AG04449 (cell line): Measurements from ENCODE around the gene KRTAP12-3.

ENCODE experiments used
- CTCF ChIA-PET: fragments of 350-600 bp; formaldehyde crosslinking; extraction: SDS; loops from one replicate; lab custom pipeline; 2021; ENCODE audit warnings: antibody characterized with exemption; lab: Yijun Ruan, JAX
- POLR2A ChIA-PET: fragments of 400-600, 350-600 bp; formaldehyde crosslinking; extraction: SDS; loops from one replicate; lab custom pipeline; 2020; ENCODE audit warnings: antibody characterized with exemption, inconsistent platforms; lab: Yijun Ruan, JAX
- DNase-seq: peaks from one replicate; pipeline ENCODE4 v3.0.0-alpha.2; 2010; ENCODE audit warnings: low read depth, low spot score
- H3K4me3 ChIP-seq: 2 replicates; pipeline ENCODE4 v1.5.1; 2011; ENCODE audit warnings: low read depth, mild to moderate bottlenecking, control low read depth, low read length
- TF ChIP-seq, protein P1 (sequence below): IDR thresholded peaks from one replicate; pipeline ENCODE4 v1.5.1; 2011; ENCODE audit warnings: mild to moderate bottlenecking, moderate library complexity, low read length, control low read depth, inconsistent platforms; ENCODE audit not compliant: insufficient read depth; ENCODE audit errors: missing control alignments

Gene KRTAP12-3

DNA sequence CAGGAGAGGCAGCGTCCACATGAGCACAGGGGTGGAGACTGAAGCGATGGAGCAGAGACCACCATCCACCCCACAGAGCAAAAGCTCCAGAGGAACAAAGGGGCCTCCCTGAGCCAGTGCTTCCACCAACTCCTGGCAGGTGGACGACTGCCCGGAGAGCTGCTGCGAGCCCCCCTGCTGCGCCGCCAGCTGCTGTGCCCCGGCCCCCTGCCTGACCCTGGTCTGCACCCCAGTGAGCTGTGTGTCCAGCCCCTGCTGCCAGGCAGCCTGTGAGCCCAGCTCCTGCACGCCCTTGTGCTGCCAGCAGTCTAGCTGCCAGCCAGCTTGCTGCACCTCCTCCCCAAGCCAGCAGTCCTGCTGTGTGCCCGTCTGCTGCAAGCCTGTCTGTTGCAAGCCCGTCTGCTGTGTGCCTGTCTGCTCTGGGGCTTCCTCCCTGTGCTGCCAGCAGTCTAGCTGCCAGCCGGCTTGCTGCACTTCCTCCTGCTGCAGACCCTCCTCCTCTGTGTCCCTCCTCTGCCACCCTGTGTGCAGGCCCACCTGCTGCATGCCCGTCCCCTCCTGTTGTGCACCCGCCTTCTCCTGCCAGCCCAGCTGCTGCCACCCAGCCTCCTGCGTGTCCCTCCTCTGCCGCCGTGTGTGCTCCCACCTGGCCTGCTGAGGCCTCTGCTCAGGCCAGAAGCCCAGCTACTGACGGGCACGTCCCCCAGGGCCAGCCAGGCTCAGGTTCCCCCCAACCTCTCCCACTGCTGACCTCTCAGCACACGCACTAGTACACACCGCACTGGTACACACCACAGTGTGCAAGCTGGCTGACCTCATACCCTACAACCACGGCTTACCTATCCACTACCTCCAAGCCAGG is 44.6 kb downstream of the KRTAP12-3 start:
- no peak for DNase-seq
- H3K4me3 ChIP-seq, result no peak overlapping the region
- TF ChIP-seq, protein P1, sequence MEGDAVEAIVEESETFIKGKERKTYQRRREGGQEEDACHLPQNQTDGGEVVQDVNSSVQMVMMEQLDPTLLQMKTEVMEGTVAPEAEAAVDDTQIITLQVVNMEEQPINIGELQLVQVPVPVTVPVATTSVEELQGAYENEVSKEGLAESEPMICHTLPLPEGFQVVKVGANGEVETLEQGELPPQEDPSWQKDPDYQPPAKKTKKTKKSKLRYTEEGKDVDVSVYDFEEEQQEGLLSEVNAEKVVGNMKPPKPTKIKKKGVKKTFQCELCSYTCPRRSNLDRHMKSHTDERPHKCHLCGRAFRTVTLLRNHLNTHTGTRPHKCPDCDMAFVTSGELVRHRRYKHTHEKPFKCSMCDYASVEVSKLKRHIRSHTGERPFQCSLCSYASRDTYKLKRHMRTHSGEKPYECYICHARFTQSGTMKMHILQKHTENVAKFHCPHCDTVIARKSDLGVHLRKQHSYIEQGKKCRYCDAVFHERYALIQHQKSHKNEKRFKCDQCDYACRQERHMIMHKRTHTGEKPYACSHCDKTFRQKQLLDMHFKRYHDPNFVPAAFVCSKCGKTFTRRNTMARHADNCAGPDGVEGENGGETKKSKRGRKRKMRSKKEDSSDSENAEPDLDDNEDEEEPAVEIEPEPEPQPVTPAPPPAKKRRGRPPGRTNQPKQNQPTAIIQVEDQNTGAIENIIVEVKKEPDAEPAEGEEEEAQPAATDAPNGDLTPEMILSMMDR, result no peak
- ChIA-PET POLR2A (no interaction called here), CTCF (interaction anchor here (1.2 kb wide), 1 partner anchor 9 kb away, joined by 3 read pairs; no protein-coding TSS in a partner anchor)

GRCh38 chr21:44702973-44703730 is 45.4 kb downstream of the KRTAP12-3 start:
- TF ChIP-seq, protein P1, result no peak
- no peak for DNase-seq
- H3K4me3 ChIP-seq, result no peak overlapping the region
- POLR2A ChIA-PET, result no interaction called here
- CTCF ChIA-PET, result interaction anchor here (1.2 kb wide), 1 partner anchor 10 kb away, joined by 3 read pairs; no protein-coding TSS in a partner anchor

- TF ChIP-seq, protein P1, result no peak
- ChIA-PET CTCF (no interaction called here), POLR2A (no interaction called here)
- DNase-seq, result no peak
- no peak overlapping the region for H3K4me3 ChIP-seq
Observed at GRCh38 chr21:44703731-44704635, 46.3 kb downstream of the KRTAP12-3 start.

DNA sequence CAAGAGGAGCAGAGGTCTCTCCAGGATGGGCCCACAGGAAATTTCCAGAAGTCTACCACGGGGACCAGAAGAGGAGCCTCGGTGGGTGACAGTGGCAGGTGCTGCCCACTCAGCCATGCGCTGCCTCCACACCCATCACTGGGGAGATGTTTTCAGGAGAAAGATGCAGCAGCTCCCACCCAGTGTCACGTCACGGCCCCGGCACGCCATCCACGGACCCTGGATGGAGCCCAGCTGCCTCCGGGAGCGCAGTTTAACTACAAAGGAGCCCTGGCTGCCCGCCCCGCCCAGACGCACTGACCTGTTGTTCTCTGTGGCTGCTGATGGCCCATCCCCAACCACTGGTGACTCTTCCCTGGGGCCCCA is 46.9 kb downstream of the KRTAP12-3 start:
- no peak overlapping the region for H3K4me3 ChIP-seq
- ChIA-PET POLR2A (no interaction called here), CTCF (no interaction called here)
- TF ChIP-seq, protein P1, result no peak
- no peak for DNase-seq

DNA sequence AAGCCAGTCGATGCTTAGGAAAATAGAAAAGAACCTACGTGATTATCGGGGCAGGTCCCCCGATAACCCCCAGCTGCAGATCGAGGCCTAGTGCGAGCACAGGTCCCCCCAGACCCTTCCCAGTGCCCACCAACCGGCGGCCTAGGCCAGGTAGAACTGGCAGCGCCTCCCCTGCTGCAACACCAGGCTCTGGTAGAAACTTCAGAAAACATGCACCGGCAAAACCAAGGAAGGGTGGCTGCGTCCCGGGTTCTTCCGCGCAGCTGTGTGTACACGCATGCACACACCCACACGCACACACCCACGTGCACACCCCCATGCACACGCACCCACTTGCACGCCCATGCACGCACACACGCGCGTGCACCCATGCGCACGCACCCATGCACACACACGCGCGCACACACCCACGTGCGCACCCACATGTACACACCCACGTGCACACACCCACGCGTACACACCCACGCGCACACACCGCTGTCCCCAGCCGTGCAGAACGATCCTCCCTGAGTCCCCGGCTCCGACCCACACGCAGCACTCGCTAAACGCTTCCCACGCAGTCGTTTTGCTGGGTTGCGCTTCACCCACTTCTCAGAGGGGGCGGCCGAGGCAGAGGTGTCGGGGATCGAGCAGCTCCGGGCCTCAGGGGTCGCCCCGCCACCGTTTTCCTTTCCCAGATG is 48.4 kb downstream of the KRTAP12-3 start:
- POLR2A ChIA-PET, result no interaction called here
- TF ChIP-seq, protein P1, result no peak
- H3K4me3 ChIP-seq, result no peak overlapping the region
- CTCF ChIA-PET, result no interaction called here
- no peak for DNase-seq
